ENCODE results near the gene TOGARAM1.

GRCh38 chr14:45034730-45035129 is 72.7 kb downstream of the TOGARAM1 start:
- TF ChIP-seq EZH2 (IDR thresholded peaks at IDR 0.05; ENCODE audit: insufficient read depth, poor library complexity, severe bottlenecking) (no peak), EZH2phosphoT487 (IDR thresholded peaks at IDR 0.05; ENCODE audit: insufficient read depth, low read depth) (no peak)

Data from GM23248 (cell line).